ENCODE data around the gene PRSS57. TPM values are rescaled to one million over a fixed set of nuclear protein-coding genes. Genes with fewer than 3 reads are reported as not detected.
A peak's percentile ranks its signal among the peaks of the same experiment; 100 is the strongest.

PRSS57 gene
- total and polyA plus RNA-seq, 2 of the 13 experiments (the other 11 are each of a cell fraction or from before 2014, with no cell fraction given): 0.12 TPM; not detected in 1

GRCh38 chr19:679418-680286, 15.6 kb downstream of the PRSS57 start (continued):
- TF ChIP-seq ZIK1 (CRISPR knock-in tag; IDR thresholded peaks at IDR 0.05; ENCODE audit: borderline replicate concordance, low read depth) (no peak; the same call in 1 of the 2 replicates), SRSF4 (IDR thresholded peaks at IDR 0.05; ENCODE audit: low read depth, low read length, poor library complexity, severe bottlenecking) (no peak), ZNF350 (CRISPR knock-in tag; IDR thresholded peaks at IDR 0.05; ENCODE audit: borderline replicate concordance, low read depth) (no peak), HNF4G (IDR thresholded peaks at IDR 0.05; ENCODE audit: borderline replicate concordance, low read depth, low read length) (no peak), HNF4G (CRISPR knock-in tag; IDR thresholded peaks at IDR 0.05; ENCODE audit: borderline replicate concordance, low read depth) (peak; percentile 65; the same call in 1 of the 2 replicates), ZNF687 (CRISPR knock-in tag; IDR thresholded peaks at IDR 0.05) (peak; percentile 68), RFX5 (IDR thresholded peaks at IDR 0.05; ENCODE audit: low read depth, low read length) (no peak), TFAP4 (IDR thresholded peaks at IDR 0.05; ENCODE audit: borderline replicate concordance, low read depth) (peak; percentile 38; the same call in 1 of the 2 replicates), SKIL (CRISPR knock-in tag; IDR thresholded peaks at IDR 0.05; ENCODE audit: borderline replicate concordance) (no peak), ATF7-NPFF (CRISPR knock-in tag; IDR thresholded peaks at IDR 0.05; ENCODE audit: low read depth) (peak; percentile 84), NRL (CRISPR knock-in tag; IDR thresholded peaks at IDR 0.05; ENCODE audit: borderline replicate concordance) (no peak), ARID3A (IDR thresholded peaks at IDR 0.05; ENCODE audit: low read depth, low read length) (no peak), SUZ12 (IDR thresholded peaks at IDR 0.05; ENCODE audit: low read depth, low read length) (no peak), NR0B2 (CRISPR knock-in tag; IDR thresholded peaks at IDR 0.05) (no peak)

All from HepG2 (cell line).